GM12801 (cell line): ENCODE measurements around the gene PPM1D.

Source experiments
- TF ChIP-seq, protein P1 (sequence below): IDR thresholded peaks from one replicate; pipeline ENCODE4 v1.5.1; 2011; ENCODE audit warnings: control low read depth; ENCODE audit not compliant: insufficient read length; ENCODE audit errors: extremely low read depth

Gene PPM1D

DNA sequence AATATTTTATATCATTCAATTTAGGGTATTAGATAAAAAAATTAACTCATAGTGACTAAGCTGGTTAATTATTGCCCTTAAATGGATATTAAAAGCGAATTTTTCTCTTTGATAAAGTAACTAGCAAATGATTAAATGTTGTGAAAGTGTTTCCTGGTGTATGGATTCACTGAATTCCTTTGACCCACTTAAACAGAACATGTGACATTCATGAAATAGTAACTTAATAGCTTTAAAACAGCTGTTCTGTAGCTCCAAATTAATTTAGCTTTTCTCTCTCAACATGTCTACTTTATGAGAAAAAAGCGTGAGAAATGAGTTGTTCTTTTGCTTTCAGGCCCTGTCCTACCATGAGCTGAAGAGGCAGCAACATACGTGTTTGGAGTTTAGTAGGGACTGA lies 37.6 kb upstream of the PPM1D start:
- TF ChIP-seq, protein P1, sequence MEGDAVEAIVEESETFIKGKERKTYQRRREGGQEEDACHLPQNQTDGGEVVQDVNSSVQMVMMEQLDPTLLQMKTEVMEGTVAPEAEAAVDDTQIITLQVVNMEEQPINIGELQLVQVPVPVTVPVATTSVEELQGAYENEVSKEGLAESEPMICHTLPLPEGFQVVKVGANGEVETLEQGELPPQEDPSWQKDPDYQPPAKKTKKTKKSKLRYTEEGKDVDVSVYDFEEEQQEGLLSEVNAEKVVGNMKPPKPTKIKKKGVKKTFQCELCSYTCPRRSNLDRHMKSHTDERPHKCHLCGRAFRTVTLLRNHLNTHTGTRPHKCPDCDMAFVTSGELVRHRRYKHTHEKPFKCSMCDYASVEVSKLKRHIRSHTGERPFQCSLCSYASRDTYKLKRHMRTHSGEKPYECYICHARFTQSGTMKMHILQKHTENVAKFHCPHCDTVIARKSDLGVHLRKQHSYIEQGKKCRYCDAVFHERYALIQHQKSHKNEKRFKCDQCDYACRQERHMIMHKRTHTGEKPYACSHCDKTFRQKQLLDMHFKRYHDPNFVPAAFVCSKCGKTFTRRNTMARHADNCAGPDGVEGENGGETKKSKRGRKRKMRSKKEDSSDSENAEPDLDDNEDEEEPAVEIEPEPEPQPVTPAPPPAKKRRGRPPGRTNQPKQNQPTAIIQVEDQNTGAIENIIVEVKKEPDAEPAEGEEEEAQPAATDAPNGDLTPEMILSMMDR = no peak

DNA sequence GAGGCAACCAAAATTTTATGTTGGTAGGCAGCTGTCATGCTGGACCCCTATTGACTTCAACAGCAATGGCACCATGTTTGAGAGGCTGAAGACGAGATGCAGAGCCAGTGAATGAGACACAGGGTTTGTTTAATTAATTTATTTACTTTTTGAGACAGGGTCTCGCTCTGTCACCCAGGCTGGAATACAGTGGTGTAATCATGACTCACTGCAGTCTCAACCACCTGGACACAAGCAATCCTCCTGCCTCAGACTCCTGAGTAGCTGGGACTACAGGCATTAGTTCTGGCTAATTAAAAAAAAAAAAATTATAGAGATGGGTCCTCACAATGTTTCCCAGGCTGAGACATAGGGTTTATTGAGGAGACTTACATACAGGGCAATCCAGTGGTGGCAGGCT lies 36.2 kb upstream of the PPM1D start:
- TF ChIP-seq, protein P1 = no peak

DNA sequence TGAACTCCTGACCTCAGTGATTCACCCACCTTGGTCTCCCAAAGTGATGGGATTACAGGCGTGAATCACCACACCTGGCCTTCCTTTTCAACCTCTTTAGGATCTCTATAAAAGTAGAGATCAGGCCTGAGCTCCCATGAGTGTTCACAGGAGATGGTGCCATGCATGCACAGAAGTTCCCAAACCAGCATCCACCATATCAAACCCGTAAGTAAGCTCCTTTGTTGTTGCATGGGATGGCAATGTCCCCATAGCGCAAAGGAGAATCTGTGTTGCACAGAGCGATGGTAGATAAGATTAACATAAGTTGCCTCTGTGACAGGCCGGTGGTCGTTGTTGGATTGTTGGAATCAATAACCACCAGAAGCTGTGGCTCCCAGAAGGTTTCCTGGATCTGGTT lies 34.8 kb upstream of the PPM1D start:
- TF ChIP-seq, protein P1 = no peak

DNA sequence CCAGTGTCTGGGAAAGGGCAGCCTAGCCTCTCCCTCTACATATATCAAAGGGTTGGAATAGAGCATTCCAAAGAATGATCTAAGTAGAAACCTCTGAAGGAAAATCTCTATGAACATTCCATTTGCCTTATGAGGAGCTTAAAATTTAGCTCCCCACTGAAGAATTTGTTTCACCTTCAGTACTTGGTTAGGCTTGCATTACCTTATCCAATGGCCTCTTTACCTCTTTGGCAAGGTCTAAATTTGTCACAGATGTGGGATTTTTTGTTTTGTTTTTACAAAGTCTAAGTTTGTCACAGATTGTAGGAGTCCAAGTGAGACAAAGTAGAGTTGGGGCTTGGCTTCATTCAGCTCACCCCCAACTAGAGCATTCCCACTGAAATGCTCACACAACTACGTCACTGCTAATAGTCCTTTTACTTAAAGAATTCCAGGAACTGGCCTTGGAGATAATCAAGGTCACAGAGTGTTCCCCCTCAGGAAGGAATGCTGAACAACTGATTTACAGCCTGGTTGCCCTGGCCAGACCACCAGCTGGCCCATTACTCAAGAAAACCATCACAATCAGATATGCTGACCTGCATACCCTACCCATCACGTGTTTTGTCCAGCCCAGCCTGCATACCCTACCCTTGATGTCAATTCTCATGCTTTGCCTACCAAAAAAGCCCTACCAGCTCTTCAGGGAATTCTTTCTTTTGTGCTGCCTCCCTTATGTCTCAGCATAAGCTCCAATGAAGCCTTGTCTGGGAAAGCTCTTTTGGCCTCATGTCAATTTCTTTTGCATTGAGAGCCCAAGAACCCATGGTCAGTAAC lies 26.5 kb upstream of the PPM1D start:
- TF ChIP-seq, protein P1 = no peak

DNA sequence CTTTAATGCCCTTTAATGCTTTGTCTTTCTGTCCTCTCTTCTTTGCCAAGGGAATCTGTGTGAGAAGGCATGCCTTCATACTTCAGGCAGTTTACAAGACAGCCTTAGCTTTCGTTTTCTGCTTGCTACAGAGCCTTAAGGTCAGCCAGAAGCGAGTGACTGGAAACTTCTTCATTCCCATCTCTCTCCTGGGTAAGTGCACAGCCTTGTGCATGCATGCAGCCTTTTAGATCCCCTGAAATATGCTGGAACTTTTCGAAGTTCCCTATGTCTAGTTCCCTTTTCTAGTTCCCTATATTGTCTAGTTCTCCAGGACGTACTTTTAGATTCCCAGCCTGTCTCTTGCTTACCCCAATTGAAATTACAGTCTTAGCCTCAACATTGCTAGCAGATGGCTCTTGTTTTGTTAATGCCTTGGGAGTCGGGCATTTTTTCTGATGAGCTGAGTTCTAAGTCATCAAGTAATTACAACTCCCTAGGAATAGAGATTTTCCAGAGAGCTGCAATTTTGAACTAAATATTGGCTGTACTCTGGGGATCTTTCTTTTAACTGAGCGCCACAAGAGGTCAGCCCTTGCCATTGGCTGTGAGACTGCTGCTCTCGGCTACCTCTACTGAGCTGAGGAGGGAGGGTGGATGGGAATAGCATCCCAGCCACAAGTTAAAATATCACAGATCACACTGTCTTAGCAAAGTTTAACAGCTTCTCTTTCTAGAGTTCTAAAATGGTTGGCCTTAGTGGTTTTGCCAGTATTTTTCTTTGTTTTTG lies 22.7 kb upstream of the PPM1D start:
- TF ChIP-seq, protein P1 = no peak

DNA sequence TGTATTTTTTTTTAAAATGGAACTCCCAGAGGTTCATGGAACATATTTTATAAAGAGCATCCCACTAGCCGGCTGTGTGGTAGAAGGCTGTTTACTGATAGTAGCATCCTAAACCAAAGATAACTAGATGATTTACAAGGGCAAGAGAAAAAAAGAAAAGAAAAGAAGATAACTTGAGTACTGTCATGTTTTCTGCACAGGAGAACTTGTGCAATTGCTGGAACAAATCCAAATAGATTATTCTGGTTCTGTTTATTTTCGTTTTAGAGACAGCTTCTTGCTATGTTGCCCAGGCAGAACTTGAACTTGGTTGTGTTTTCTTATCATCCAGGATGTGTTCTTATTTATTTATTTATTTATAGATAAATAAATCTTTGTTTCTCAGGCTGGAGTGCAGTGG lies 20.9 kb upstream of the PPM1D start:
- TF ChIP-seq, protein P1 = no peak

DNA sequence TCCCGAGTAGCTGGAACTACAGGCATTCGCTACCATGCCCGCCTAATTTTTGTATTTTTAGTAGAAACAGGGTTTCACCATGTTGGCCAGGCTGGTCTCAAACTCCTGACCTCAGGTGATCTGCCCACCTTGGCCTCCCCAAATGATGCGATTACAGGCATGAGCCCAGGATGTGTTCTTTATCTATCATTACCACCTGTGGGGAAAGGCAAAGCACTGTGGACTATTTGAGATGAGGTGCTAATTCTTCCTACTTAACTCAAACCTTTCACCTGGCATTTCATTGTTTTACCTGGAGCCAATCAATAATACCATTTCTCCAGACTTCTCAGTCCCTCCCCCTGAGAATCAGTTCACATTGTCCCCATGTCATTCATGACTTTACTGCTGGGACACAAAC lies 20.4 kb upstream of the PPM1D start:
- TF ChIP-seq, protein P1 = no peak
